ENCODE measurements around the gene MEOX1. TPM values are rescaled to one million over a fixed set of nuclear protein-coding genes. Genes with fewer than 3 reads are reported as not detected.

MEOX1 gene
- total and polyA plus RNA-seq, 2 donors (not counting 1 experiment from before 2014, with no cell fraction given) = not detected

DNA sequence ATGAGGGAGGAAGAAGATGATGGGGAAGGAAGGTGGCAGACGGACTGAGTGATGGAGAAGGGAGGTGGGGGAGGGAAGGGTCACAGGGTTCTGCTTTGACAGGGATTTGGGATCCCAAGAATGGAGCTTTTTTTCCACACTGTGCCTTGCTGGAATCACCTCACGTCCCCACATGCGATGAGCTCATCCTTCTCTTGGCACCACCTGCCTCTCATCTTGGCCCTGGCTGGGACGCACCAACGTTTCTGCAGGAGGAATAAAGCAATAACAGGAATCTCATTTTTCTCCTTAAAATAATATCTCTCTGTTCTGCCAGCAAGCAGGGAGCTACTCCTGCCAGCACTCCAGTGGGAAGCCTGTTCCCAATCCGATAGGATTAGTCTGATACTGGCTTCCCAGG, 47.8 kb downstream of the MEOX1 start:
- no peak overlapping the region for H3K27ac ChIP-seq (ENCODE audit: insufficient read depth, low read length)
- H3K79me2 ChIP-seq (ENCODE audit: control insufficient read depth, insufficient read depth, low read length) = no peaks in the 10 kb centered on the region
- TF ChIP-seq CTCF (conservative IDR thresholded peaks at IDR 0.05 in 1 of 2, IDR thresholded peaks at IDR 0.05 in 1 of 2; ENCODE audit: low read depth in 1 of 2, low read length in 2 of 2) (no peak), EZH2 (IDR thresholded peaks at IDR 0.05; ENCODE audit: low read length, missing control alignments) (no peak)
- no peak for DNase-seq (ENCODE audit: low read depth in 2 of 2)
- H2AFZ ChIP-seq (ENCODE audit: low read length) = no peak overlapping the region
- no peaks in the 10 kb centered on the region for H4K20me1 ChIP-seq (ENCODE audit: control insufficient read depth, extremely low read depth, insufficient read depth, low read length)
- H3K4me3 ChIP-seq (replicated peaks in 1 of 4; ENCODE audit: control extremely low read depth in 1 of 4, insufficient read depth in 1 of 4, low read depth in 3 of 4, low read length in 4 of 4) = no peak overlapping the region
- peaks cover 2% of the 10 kb centered on the region for H3K4me1 ChIP-seq (ENCODE audit: control insufficient read depth, extremely low read depth, insufficient read depth, low read length)
- H3K36me3 ChIP-seq (ENCODE audit: control insufficient read depth, insufficient read depth, low read length) = no peaks in the 10 kb centered on the region
- H3K9ac ChIP-seq (ENCODE audit: insufficient read depth, low read length) = no peak overlapping the region
- H3K27me3 ChIP-seq (ENCODE audit: control insufficient read depth, insufficient read depth, low read length) = no peaks in the 10 kb centered on the region
- H3K9me3 ChIP-seq (ENCODE audit: control insufficient read depth, insufficient read depth, low read depth, low read length) = no peaks in the 10 kb centered on the region
- H3K4me2 ChIP-seq (ENCODE audit: extremely low read depth, insufficient read depth, low read length) = no peak overlapping the region

DNA sequence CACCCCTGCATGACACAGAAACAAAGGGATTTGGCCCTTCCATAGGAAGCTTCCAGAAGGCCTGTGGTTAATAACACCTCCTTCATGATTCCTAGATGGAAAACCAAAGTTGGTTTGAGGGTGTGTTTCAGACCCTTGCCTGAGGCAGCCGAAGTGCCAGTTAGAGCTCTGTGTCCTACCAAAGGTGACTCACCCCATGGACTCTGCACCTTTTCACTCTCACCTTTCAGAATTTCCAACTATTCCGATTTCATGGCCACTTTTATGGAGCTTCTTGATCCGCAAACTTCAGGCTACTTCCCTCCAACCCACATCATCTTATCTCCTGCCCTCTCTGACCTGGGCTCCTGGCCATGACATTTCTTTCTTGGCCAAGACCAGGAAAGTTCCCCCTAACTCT, 49.2 kb downstream of the MEOX1 start:
- Histone ChIP-seq H3K9ac (ENCODE audit: insufficient read depth, low read length) (no peak overlapping the region), H3K27me3 (ENCODE audit: control insufficient read depth, insufficient read depth, low read length) (no peaks in the 10 kb centered on the region), H3K4me2 (ENCODE audit: extremely low read depth, insufficient read depth, low read length) (no peak overlapping the region), H2AFZ (ENCODE audit: low read length) (no peak overlapping the region), H3K27ac (ENCODE audit: insufficient read depth, low read length) (no peak overlapping the region), H3K9me3 (ENCODE audit: control insufficient read depth, insufficient read depth, low read depth, low read length) (no peaks in the 10 kb centered on the region), H3K4me1 (ENCODE audit: control insufficient read depth, extremely low read depth, insufficient read depth, low read length) (peaks cover 2% of the 10 kb centered on the region), H3K4me3 (replicated peaks in 1 of 4; ENCODE audit: control extremely low read depth in 1 of 4, insufficient read depth in 1 of 4, low read depth in 3 of 4, low read length in 4 of 4) (no peak overlapping the region), H3K36me3 (ENCODE audit: control insufficient read depth, insufficient read depth, low read length) (no peaks in the 10 kb centered on the region), H3K79me2 (ENCODE audit: control insufficient read depth, insufficient read depth, low read length) (no peaks in the 10 kb centered on the region), H4K20me1 (ENCODE audit: control insufficient read depth, extremely low read depth, insufficient read depth, low read length) (no peaks in the 10 kb centered on the region)
- TF ChIP-seq EZH2 (IDR thresholded peaks at IDR 0.05; ENCODE audit: low read length, missing control alignments) = no peak
- no peak for TF ChIP-seq CTCF (conservative IDR thresholded peaks at IDR 0.05 in 1 of 2, IDR thresholded peaks at IDR 0.05 in 1 of 2; ENCODE audit: low read depth in 1 of 2, low read length in 2 of 2)
- no peak for DNase-seq (ENCODE audit: low read depth in 2 of 2)

GRCh38 chr17:43611230-43611969, 50.3 kb downstream of the MEOX1 start:
- Histone ChIP-seq H3K9me3 (ENCODE audit: control insufficient read depth, insufficient read depth, low read depth, low read length) (no peaks in the 10 kb centered on the region), H3K36me3 (ENCODE audit: control insufficient read depth, insufficient read depth, low read length) (no peaks in the 10 kb centered on the region), H3K27me3 (ENCODE audit: control insufficient read depth, insufficient read depth, low read length) (no peaks in the 10 kb centered on the region), H3K9ac (ENCODE audit: insufficient read depth, low read length) (no peak overlapping the region), H4K20me1 (ENCODE audit: control insufficient read depth, extremely low read depth, insufficient read depth, low read length) (no peaks in the 10 kb centered on the region), H3K4me2 (ENCODE audit: extremely low read depth, insufficient read depth, low read length) (no peak overlapping the region), H3K27ac (ENCODE audit: insufficient read depth, low read length) (no peak overlapping the region), H3K79me2 (ENCODE audit: control insufficient read depth, insufficient read depth, low read length) (no peaks in the 10 kb centered on the region), H2AFZ (ENCODE audit: low read length) (no peak overlapping the region), H3K4me3 (replicated peaks in 1 of 4; ENCODE audit: control extremely low read depth in 1 of 4, insufficient read depth in 1 of 4, low read depth in 3 of 4, low read length in 4 of 4) (no peak overlapping the region), H3K4me1 (ENCODE audit: control insufficient read depth, extremely low read depth, insufficient read depth, low read length) (peaks cover 2% of the 10 kb centered on the region)
- no peak for DNase-seq (ENCODE audit: low read depth in 2 of 2)
- TF ChIP-seq CTCF (conservative IDR thresholded peaks at IDR 0.05 in 1 of 2, IDR thresholded peaks at IDR 0.05 in 1 of 2; ENCODE audit: low read depth in 1 of 2, low read length in 2 of 2) = no peak
- TF ChIP-seq EZH2 (IDR thresholded peaks at IDR 0.05; ENCODE audit: low read length, missing control alignments) = no peak

Measured in fibroblast of lung (primary cell).